Neural cell (in vitro differentiated cells): ENCODE results near the gene SLIT3. TPM values are rescaled to one million over a fixed set of nuclear protein-coding genes. Genes with fewer than 3 reads are reported as not detected.

ENCODE experiments used
- H2AFZ ChIP-seq: fragments of 200-600, 300-800 bp; sonication (generic), shearing (Covaris generic); 2 replicates; pipeline ENCODE4 v1.6.0; 2014; ENCODE audit warnings: low read depth, mild to moderate bottlenecking, antibody characterized with exemption, low read length, moderate library complexity
- H3F3A ChIP-seq: fragments of 200-600 bp; shearing (Covaris generic); 2 replicates; pipeline ENCODE4 v1.6.1; 2016; ENCODE audit warnings: mild to moderate bottlenecking, moderate library complexity, mixed read lengths, antibody characterized with exemption, low read length; ENCODE audit not compliant: insufficient read depth, poor library complexity, severe bottlenecking
- H3K27ac ChIP-seq: fragments of 200-600, 300-800 bp; sonication (generic), shearing (Covaris generic); 2 replicates; pipeline ENCODE4 v1.5.1; 2014; ENCODE audit warnings: mild to moderate bottlenecking, low read length, moderate library complexity
- H3K27me3 ChIP-seq: fragments of 300-800, 200-600 bp; sonication (generic), shearing (Covaris generic); 2 replicates; pipeline ENCODE4 v1.6.0; 2014; ENCODE audit warnings: mild to moderate bottlenecking, low read depth, low read length, moderate library complexity; ENCODE audit not compliant: insufficient read depth
- H3K36me3 ChIP-seq: fragments of 300-800, 200-600 bp; sonication (generic), shearing (Covaris generic); 2 replicates; pipeline ENCODE4 v1.5.1; 2014; ENCODE audit warnings: mild to moderate bottlenecking, antibody characterized with exemption, low read length, moderate library complexity; ENCODE audit not compliant: insufficient read depth
- H3K4me2 ChIP-seq: fragments of 300-800, 200-600 bp; sonication (generic), shearing (Covaris generic); 2 replicates; pipeline ENCODE4 v1.6.0; 2014; ENCODE audit warnings: mild to moderate bottlenecking, low read length
- H3K4me3 ChIP-seq: fragments of 300-800, 200-600 bp; sonication (generic), shearing (Covaris generic); 2 replicates; pipeline ENCODE4 v1.5.1; 2014; ENCODE audit warnings: mild to moderate bottlenecking, low read length, moderate library complexity
- H3K79me2 ChIP-seq: fragments of 200-600 bp; shearing (Covaris generic); replicated peaks from 2 replicates; pipeline ENCODE4 v1.6.0; 2014; ENCODE audit warnings: mild to moderate bottlenecking, low read length, moderate library complexity; ENCODE audit not compliant: insufficient read depth
- H3K9ac ChIP-seq: fragments of 300-800, 200-600 bp; sonication (generic), shearing (Covaris generic); 2 replicates; pipeline ENCODE4 v1.6.1; 2016; ENCODE audit warnings: mild to moderate bottlenecking, low read length, mixed read lengths
- H3K9me2 ChIP-seq: fragments of 200-600 bp; shearing (Covaris generic); 2 replicates; pipeline ENCODE4 v1.6.1; 2016; ENCODE audit warnings: mild to moderate bottlenecking, low read length, mixed read lengths; ENCODE audit not compliant: insufficient read depth
- H3K9me3 ChIP-seq: fragments of 200-600, 300-800 bp; sonication (generic), shearing (Covaris generic); 2 replicates; pipeline ENCODE4 v1.6.1; 2016; ENCODE audit warnings: mild to moderate bottlenecking, mixed run types, low read length, moderate library complexity, mixed read lengths
- H4K20me1 ChIP-seq: fragments of 200-600 bp; shearing (Covaris generic); 2 replicates; pipeline ENCODE4 v1.6.1; 2016; ENCODE audit warnings: mild to moderate bottlenecking, mixed run types; ENCODE audit not compliant: insufficient read depth
- CTCF ChIP-seq: fragments of 450-650 bp; IDR thresholded peaks from 2 replicates; pipeline ENCODE4 v1.5.1; 2014; ENCODE audit warnings: antibody characterized with exemption, mild to moderate bottlenecking, moderate library complexity; ENCODE audit not compliant: poor library complexity, severe bottlenecking
- EP300 ChIP-seq: fragments of 450-650 bp; conservative IDR thresholded peaks from 2 replicates; pipeline ENCODE4 v1.6.1; 2014; ENCODE audit warnings: antibody characterized with exemption, mild to moderate bottlenecking, moderate library complexity; ENCODE audit not compliant: poor library complexity, severe bottlenecking
- EZH2 ChIP-seq: fragments of 200-600, 300-800 bp; shearing (Covaris generic), sonication (generic); IDR thresholded peaks from 2 replicates; pipeline ENCODE4 v1.6.1; 2014; ENCODE audit warnings: antibody characterized with exemption, low read length, borderline replicate concordance, mild to moderate bottlenecking; ENCODE audit not compliant: insufficient read depth, poor library complexity, severe bottlenecking
- MXI1 ChIP-seq: fragments of 450-650 bp; conservative IDR thresholded peaks from 2 replicates; pipeline ENCODE4 v1.6.1; 2014; ENCODE audit warnings: antibody characterized with exemption, mild to moderate bottlenecking; ENCODE audit not compliant: poor library complexity, severe bottlenecking
- POLR2AphosphoS5 ChIP-seq: IDR thresholded peaks from 2 replicates; pipeline ENCODE4 v1.6.1; 2012
- RAD21 ChIP-seq: fragments of 450-650 bp; conservative IDR thresholded peaks from 2 replicates; pipeline ENCODE4 v1.6.1; 2014; ENCODE audit warnings: antibody characterized with exemption, mild to moderate bottlenecking, moderate library complexity
- REST ChIP-seq: IDR thresholded peaks from 2 replicates; pipeline ENCODE4 v1.6.1; 2012; ENCODE audit warnings: borderline replicate concordance
- SMC3 ChIP-seq: fragments of 450-650 bp; conservative IDR thresholded peaks from 2 replicates; pipeline ENCODE4 v1.6.1; 2014; ENCODE audit warnings: antibody characterized with exemption, mild to moderate bottlenecking, moderate library complexity; ENCODE audit not compliant: poor library complexity
- TAF1 ChIP-seq: IDR thresholded peaks from 2 replicates; pipeline ENCODE4 v1.6.1; 2012; ENCODE audit warnings: low read depth
- polyA plus RNA-seq: library from polyadenylated mRNA; depleted of rRNA; stranded (reverse); fragments of >200 nt; gene quantifications from 2 replicates; pipeline ENCODE4 v1.2.3, GENCODE V29; 2014

The SLIT3 gene
- polyA plus RNA-seq, 1 donor from 2014 or later: 1.2 TPM

GRCh38 chr5:168707716-168708695 is 592.9 kb downstream of the SLIT3 start:
- no peaks in the 10 kb centered on the region for H4K20me1 ChIP-seq
- H3K4me2 ChIP-seq: no peak overlapping the region
- H3K27me3 ChIP-seq: no peaks in the 10 kb centered on the region
- TF ChIP-seq REST (no peak), TAF1 (no peak), EZH2 (no peak), EP300 (no peak), RAD21 (no peak), SMC3 (no peak), POLR2AphosphoS5 (no peak), CTCF (no peak)
- H3K36me3 ChIP-seq: no peaks in the 10 kb centered on the region
- H2AFZ ChIP-seq: no peak overlapping the region
- no peaks in the 10 kb centered on the region for H3F3A ChIP-seq
- no peak overlapping the region for H3K9ac ChIP-seq
- H3K79me2 ChIP-seq: no peaks in the 10 kb centered on the region
- H3K27ac ChIP-seq: no peak overlapping the region
- H3K9me2 ChIP-seq: no peaks in the 10 kb centered on the region
- no peaks in the 10 kb centered on the region for H3K9me3 ChIP-seq
- H3K4me3 ChIP-seq: no peak overlapping the region

- no peaks in the 10 kb centered on the region for H3F3A ChIP-seq
- no peaks in the 10 kb centered on the region for H3K79me2 ChIP-seq
- no peak overlapping the region for H3K4me2 ChIP-seq
- H2AFZ ChIP-seq: no peak overlapping the region
- no peak overlapping the region for H3K4me3 ChIP-seq
- H3K9ac ChIP-seq: no peak overlapping the region
- H3K9me3 ChIP-seq: no peaks in the 10 kb centered on the region
- no peak overlapping the region for H3K27ac ChIP-seq
- no peaks in the 10 kb centered on the region for H3K36me3 ChIP-seq
- no peaks in the 10 kb centered on the region for H3K9me2 ChIP-seq
- no peak for TF ChIP-seq REST
- peak; percentile 27 for TF ChIP-seq EP300
- TF ChIP-seq TAF1: no peak
- TF ChIP-seq RAD21: peak; percentile 98
- TF ChIP-seq CTCF: peak; percentile 96
- peak; percentile 27 for TF ChIP-seq POLR2AphosphoS5
- TF ChIP-seq SMC3: peak; percentile 95
- no peak for TF ChIP-seq EZH2
- no peak for TF ChIP-seq MXI1
- no peaks in the 10 kb centered on the region for H4K20me1 ChIP-seq
- no peaks in the 10 kb centered on the region for H3K27me3 ChIP-seq
These were observed 594.3 kb downstream of the SLIT3 start for GRCh38 chr5:168706655-168707069.
